RWPE2 (cell line): Measurements from ENCODE around the gene ARHGAP19.

ENCODE experiments used
- ATAC-seq: fragments of 200-7000 bp; cut with Tn5 transposase; 3 replicates; pipeline ENCODE4 v1.9.1; 2021; ENCODE audit warnings: low read depth
- DNase-seq: peaks from one replicate; pipeline ENCODE4 v3.0.0-alpha.2; 2020; ENCODE audit warnings: low spot score
- H3K27ac ChIP-seq: fragments of 450-650 bp; 2 replicates; pipeline ENCODE4 v1.5.1; 2017; ENCODE audit warnings: mild to moderate bottlenecking; ENCODE audit not compliant: poor library complexity, severe bottlenecking
- H3K27me3 ChIP-seq: fragments of 250-450 bp; sonication (Bioruptor Pico); 2 replicates; pipeline ENCODE4 v1.5.1; 2021; ENCODE audit warnings: mild to moderate bottlenecking, moderate library complexity; ENCODE audit not compliant: insufficient read depth, poor library complexity, severe bottlenecking
- H3K36me3 ChIP-seq: fragments of 250-450 bp; sonication (Bioruptor Pico); 2 replicates; pipeline ENCODE4 v1.5.1; 2020; ENCODE audit warnings: low read depth, mild to moderate bottlenecking, moderate library complexity
- H3K4me1 ChIP-seq: fragments of 250-450 bp; sonication (Bioruptor Pico); 2 replicates; pipeline ENCODE4 v1.5.1; 2021; ENCODE audit warnings: mild to moderate bottlenecking, moderate library complexity; ENCODE audit not compliant: insufficient read depth, poor library complexity, severe bottlenecking
- H3K4me3 ChIP-seq: fragments of 250-450 bp; sonication (Bioruptor Pico); 2 replicates; pipeline ENCODE4 v1.5.1; 2021; ENCODE audit warnings: mild to moderate bottlenecking, moderate library complexity; ENCODE audit not compliant: severe bottlenecking
- H3K9me3 ChIP-seq: fragments of 250-450 bp; sonication (Bioruptor Pico); 2 replicates; pipeline ENCODE4 v1.5.1; 2021; ENCODE audit warnings: mild to moderate bottlenecking, moderate library complexity; ENCODE audit not compliant: severe bottlenecking
- CTCF ChIP-seq: fragments of 450-650 bp; IDR thresholded peaks from one replicate; pipeline ENCODE4 v1.5.1; 2017; ENCODE audit warnings: mild to moderate bottlenecking, moderate library complexity; ENCODE audit not compliant: poor library complexity, severe bottlenecking

ARHGAP19 gene

GRCh38 chr10:97263971-97264370 is 28.5 kb downstream of the ARHGAP19 start:
- Histone ChIP-seq H3K27ac (no peak overlapping the region), H3K4me1 (no peaks in the 10 kb centered on the region), H3K4me3 (no peak overlapping the region), H3K9me3 (no peaks in the 10 kb centered on the region), H3K27me3 (no peaks in the 10 kb centered on the region), H3K36me3 (peaks cover 3% of the 10 kb centered on the region; the same call in 1 of the 2 replicates)
- ATAC-seq, result no peak
- DNase-seq, result no peak
- no peak for TF ChIP-seq CTCF

- Histone ChIP-seq H3K27me3 (no peaks in the 10 kb centered on the region), H3K27ac (no peak overlapping the region), H3K4me1 (no peaks in the 10 kb centered on the region), H3K9me3 (no peaks in the 10 kb centered on the region), H3K36me3 (peaks cover 7% of the 10 kb centered on the region; the same call in 1 of the 2 replicates), H3K4me3 (no peak overlapping the region)
- ATAC-seq (no peak), DNase-seq (no peak)
- no peak for TF ChIP-seq CTCF
These were observed 30.8 kb downstream of the ARHGAP19 start for GRCh38 chr10:97261656-97262055.

GRCh38 chr10:97261183-97261582 is 31.3 kb downstream of the ARHGAP19 start:
- ATAC-seq (no peak), DNase-seq (no peak)
- no peak overlapping the region for H3K27ac ChIP-seq
- H3K4me1 ChIP-seq, result no peaks in the 10 kb centered on the region
- no peaks in the 10 kb centered on the region for H3K9me3 ChIP-seq
- H3K27me3 ChIP-seq, result no peaks in the 10 kb centered on the region
- no peak overlapping the region for H3K4me3 ChIP-seq
- TF ChIP-seq CTCF, result no peak
- peaks cover 7% of the 10 kb centered on the region; the same call in 1 of the 2 replicates for H3K36me3 ChIP-seq

GRCh38 chr10:97259119-97259518 is 33.3 kb downstream of the ARHGAP19 start:
- TF ChIP-seq CTCF, result no peak

GRCh38 chr10:97256356-97256755 is 36.1 kb downstream of the ARHGAP19 start:
- no peaks in the 10 kb centered on the region for H3K9me3 ChIP-seq
- ATAC-seq (no peak), DNase-seq (no peak)
- H3K27ac ChIP-seq, result no peak overlapping the region
- no peak overlapping the region for H3K4me3 ChIP-seq
- no peaks in the 10 kb centered on the region for H3K4me1 ChIP-seq
- peaks cover 8% of the 10 kb centered on the region; the same call in 1 of the 2 replicates for H3K36me3 ChIP-seq
- no peaks in the 10 kb centered on the region for H3K27me3 ChIP-seq
- TF ChIP-seq CTCF, result no peak

More at GRCh38 chr10:97259119-97259518, 33.3 kb downstream of the ARHGAP19 start:
- Histone ChIP-seq H3K36me3 (peaks cover 8% of the 10 kb centered on the region; the same call in 1 of the 2 replicates), H3K9me3 (no peaks in the 10 kb centered on the region), H3K4me1 (no peaks in the 10 kb centered on the region), H3K27ac (no peak overlapping the region), H3K27me3 (no peaks in the 10 kb centered on the region), H3K4me3 (no peak overlapping the region)
- no peak for ATAC-seq
- no peak for DNase-seq
